ENCODE measurements around the gene PSMB4. TPM values are rescaled to one million over a fixed set of nuclear protein-coding genes. Genes with fewer than 3 reads are reported as not detected.
"Not testable (repeated sequence)": the region's sequence is repeated elsewhere in the genome, so short reads cannot be mapped to it uniquely, and the experiment has no call there.

The PSMB4 gene
- 237 TPM for polyA plus RNA-seq (ENCODE audit: insufficient read length)
- long read RNA-seq, donor 1, transcript PSMB4-206 (3 exons, 986 nt) = minor isoform, 6 of 337 reads
- long read RNA-seq, donor 1, transcript PSMB4-204 (2 exons, 2,067 nt) = minor isoform, 20 of 337 reads
- long read RNA-seq, donor 1, transcript PSMB4-201 (7 exons, 964 nt) = major isoform, 146 of 337 reads
- long read RNA-seq, donor 1, transcript PSMB4-202 (3 exons, 665 nt) = minor isoform, 18 of 337 reads
- long read RNA-seq, donor 1, partial matches to known transcripts = 138 of 337 reads
- long read RNA-seq, donor 1, other reads (novel, unspliced or antisense) = 5 of 337 reads
- long read RNA-seq, donor 2, transcript PSMB4-204 (2 exons, 2,067 nt) = minor isoform, 10 of 251 reads
- long read RNA-seq, donor 2, transcript PSMB4-201 (7 exons, 964 nt) = major isoform, 104 of 251 reads
- long read RNA-seq, donor 2, transcript PSMB4-202 (3 exons, 665 nt) = minor isoform, 13 of 251 reads
- long read RNA-seq, donor 2, transcript PSMB4-206 (3 exons, 986 nt) = minor isoform, 5 of 251 reads
- long read RNA-seq, donor 2, partial matches to known transcripts = 115 of 251 reads
- long read RNA-seq, donor 2, other reads (novel, unspliced or antisense) = 0 of 251 reads
- long read RNA-seq, donor 3, transcript PSMB4-206 (3 exons, 986 nt) = minor isoform, 5 of 269 reads
- long read RNA-seq, donor 3, transcript PSMB4-202 (3 exons, 665 nt) = minor isoform, 20 of 269 reads
- long read RNA-seq, donor 3, transcript PSMB4-204 (2 exons, 2,067 nt) = minor isoform, 15 of 269 reads
- long read RNA-seq, donor 3, transcript PSMB4-201 (7 exons, 964 nt) = major isoform, 92 of 269 reads
- long read RNA-seq, donor 3, partial matches to known transcripts = 135 of 269 reads
- long read RNA-seq, donor 3, other reads (novel, unspliced or antisense) = 0 of 269 reads
- long read RNA-seq, donor 4, transcript PSMB4-202 (3 exons, 665 nt) = minor isoform, 6 of 50 reads
- long read RNA-seq, donor 4, transcript PSMB4-201 (7 exons, 964 nt) = major isoform, 10 of 50 reads
- long read RNA-seq, donor 4, partial matches to known transcripts = 31 of 50 reads
- long read RNA-seq, donor 4, other reads (novel, unspliced or antisense) = 0 of 50 reads
- long read RNA-seq, donor 5, transcript PSMB4-201 (7 exons, 964 nt) = major isoform, 279 of 692 reads
- long read RNA-seq, donor 5, transcript PSMB4-206 (3 exons, 986 nt) = minor isoform, 8 of 692 reads
- long read RNA-seq, donor 5, transcript PSMB4-202 (3 exons, 665 nt) = minor isoform, 35 of 692 reads
- long read RNA-seq, donor 5, transcript PSMB4-204 (2 exons, 2,067 nt) = minor isoform, 17 of 692 reads
- long read RNA-seq, donor 5, partial matches to known transcripts = 311 of 692 reads
- long read RNA-seq, donor 5, other reads (novel, unspliced or antisense) = 33 of 692 reads
- long read RNA-seq, donor 6, transcript PSMB4-204 (2 exons, 2,067 nt) = minor isoform, 18 of 304 reads
- long read RNA-seq, donor 6, transcript PSMB4-202 (3 exons, 665 nt) = minor isoform, 14 of 304 reads
- long read RNA-seq, donor 6, transcript PSMB4-206 (3 exons, 986 nt) = minor isoform, 8 of 304 reads
- long read RNA-seq, donor 6, transcript PSMB4-201 (7 exons, 964 nt) = major isoform, 127 of 304 reads
- long read RNA-seq, donor 6, partial matches to known transcripts = 135 of 304 reads
- long read RNA-seq, donor 6, other reads (novel, unspliced or antisense) = 0 of 304 reads
- long read RNA-seq, donor 7, transcript PSMB4-201 (7 exons, 964 nt) = major isoform, 208 of 510 reads
- long read RNA-seq, donor 7, transcript PSMB4-204 (2 exons, 2,067 nt) = minor isoform, 24 of 510 reads
- long read RNA-seq, donor 7, transcript PSMB4-206 (3 exons, 986 nt) = minor isoform, 7 of 510 reads
- long read RNA-seq, donor 7, transcript PSMB4-202 (3 exons, 665 nt) = minor isoform, 21 of 510 reads
- long read RNA-seq, donor 7, partial matches to known transcripts = 232 of 510 reads
- long read RNA-seq, donor 7, other reads (novel, unspliced or antisense) = 15 of 510 reads
- long read RNA-seq, donor 8, transcript PSMB4-201 (7 exons, 964 nt) = major isoform, 60 of 123 reads
- long read RNA-seq, donor 8, partial matches to known transcripts = 55 of 123 reads
- long read RNA-seq, donor 8, other reads (novel, unspliced or antisense) = 0 of 123 reads

- peak; percentile 95 for DNase-seq
These were observed at the start of gene PSMB4 for GRCh38 chr1:151399324-151400171. Gene PSMB4, plus strand, starts transcription at chr1:151399573. Its CDS starts 15 bp downstream, at chr1:151399588.

GRCh38 chr1:151350323-151350722 is 49.0 kb upstream of the PSMB4 start:
- not testable (repeated sequence) for DNase-seq

GRCh38 chr1:151352021-151352718 is 47.2 kb upstream of the PSMB4 start:
- no peak for DNase-seq

GRCh38 chr1:151356696-151357095 is 42.7 kb upstream of the PSMB4 start:
- DNase-seq = no peak

GRCh38 chr1:151361883-151362282 is 37.5 kb upstream of the PSMB4 start:
- DNase-seq = no peak

GRCh38 chr1:151362308-151363155 is 36.8 kb upstream of the PSMB4 start:
- DNase-seq = no peak

GRCh38 chr1:151364996-151365395 is 34.4 kb upstream of the PSMB4 start:
- no peak for DNase-seq

- no peak for DNase-seq
These were observed 31.5 kb upstream of the PSMB4 start for GRCh38 chr1:151367658-151368392.

GRCh38 chr1:151368393-151369301 is 30.7 kb upstream of the PSMB4 start:
- DNase-seq = no peak

- DNase-seq = no peak
These were observed 30.1 kb upstream of the PSMB4 start for GRCh38 chr1:151369302-151369610.

- DNase-seq = no peak
These were observed 29.7 kb upstream of the PSMB4 start for GRCh38 chr1:151369621-151370048.

GRCh38 chr1:151370211-151370911 is 29.0 kb upstream of the PSMB4 start:
- no peak for DNase-seq

GRCh38 chr1:151371370-151372057 is 27.9 kb upstream of the PSMB4 start:
- DNase-seq = peak; percentile 41

Data from left kidney (tissue), 8 donors.